HepG2 (cell line): Measurements from ENCODE around the gene RBM12. TPM values are rescaled to one million over a fixed set of nuclear protein-coding genes. Genes with fewer than 3 reads are reported as not detected.
A peak's percentile ranks its signal among the peaks of the same experiment; 100 is the strongest.

Experiments
- ASH2L ChIP-seq: fragments of 300-600, 200-600 bp; sonication (generic); IDR thresholded peaks from 2 replicates; pipeline ENCODE4 v1.7.0; 2017; ENCODE audit warnings: low read depth, mild to moderate bottlenecking, moderate library complexity, mixed read lengths, low read length; ENCODE audit not compliant: insufficient read length
- BHLHE40 ChIP-seq: IDR thresholded peaks from 2 replicates; pipeline ENCODE4 v1.6.1; 2011; ENCODE audit warnings: low read length, improper control_type of control experiment
- CCAR2 ChIP-seq: fragments of 200-400 bp; formaldehyde crosslinking; optimal IDR thresholded peaks from 2 replicates; pipeline ENCODE3; 2018; ENCODE audit warnings: low read depth, mild to moderate bottlenecking, low read length, moderate library complexity
- FOXJ3 ChIP-seq: sonication (generic); formaldehyde crosslinking; IDR thresholded peaks from 2 replicates; pipeline ENCODE4 v1.4.0; 2020; ENCODE audit warnings: missing genetic modification reagents, mild to moderate bottlenecking, borderline replicate concordance
- IRF2 ChIP-seq: IDR thresholded peaks from 2 replicates; pipeline ENCODE4 v1.6.1; 2018; ENCODE audit warnings: missing genetic modification reagents, missing compliant biosample characterization
- NONO ChIP-seq, 2 experiments: fragments of 450-650 bp in 1 of 2; sonication (generic) in 1 of 2; formaldehyde crosslinking in 1 of 2; IDR thresholded peaks in 1 of 2; conservative IDR thresholded peaks in 1 of 2; 2 replicates each; pipeline versions ENCODE4 v1.6.1 to v1.8.0; 2017 to 2022; ENCODE audit warnings: mild to moderate bottlenecking in 1 of 2, missing genetic modification reagents in 1 of 2, moderate library complexity in 1 of 2
- NR3C1 ChIP-seq: sonication (generic); formaldehyde crosslinking; IDR thresholded peaks from 2 replicates; pipeline ENCODE4 v1.4.0; 2020; ENCODE audit warnings: missing genetic modification reagents
- SP140L ChIP-seq: sonication (generic); formaldehyde crosslinking; IDR thresholded peaks from 2 replicates; pipeline ENCODE4 v1.4.0; 2020; ENCODE audit warnings: missing genetic modification reagents, borderline replicate concordance
- TP53 ChIP-seq: sonication (generic); formaldehyde crosslinking; conservative IDR thresholded peaks from 2 replicates; pipeline ENCODE4 v1.4.0; 2020; ENCODE audit warnings: missing genetic modification reagents
- ZBTB38 ChIP-seq: sonication (generic); formaldehyde crosslinking; IDR thresholded peaks from 2 replicates; pipeline ENCODE4 v1.5.1; 2020; ENCODE audit warnings: mild to moderate bottlenecking, missing genetic modification reagents
- ZFAT ChIP-seq: sonication (generic); formaldehyde crosslinking; conservative IDR thresholded peaks from 2 replicates; pipeline ENCODE4 v1.8.1; 2023; ENCODE audit warnings: missing genetic modification reagents, inconsistent platforms
- ZFP41 ChIP-seq: sonication (generic); formaldehyde crosslinking; IDR thresholded peaks from 2 replicates; pipeline ENCODE4 v1.4.0; 2020; ENCODE audit warnings: mild to moderate bottlenecking, missing genetic modification reagents, borderline replicate concordance
- ZMAT3 ChIP-seq: sonication (generic); formaldehyde crosslinking; conservative IDR thresholded peaks from 2 replicates; pipeline ENCODE4 v1.7.0; 2021; ENCODE audit warnings: missing genetic modification reagents
- ZNF747 ChIP-seq: sonication (generic); formaldehyde crosslinking; IDR thresholded peaks from 2 replicates; pipeline ENCODE4 v1.8.1; 2023; ENCODE audit warnings: missing genetic modification reagents, mild to moderate bottlenecking, borderline replicate concordance
- ZSCAN12 ChIP-seq: sonication (generic); formaldehyde crosslinking; IDR thresholded peaks from 2 replicates; pipeline ENCODE4 v1.9.0; 2021; ENCODE audit warnings: mild to moderate bottlenecking, missing genetic modification reagents
- ZSCAN21 ChIP-seq: sonication (generic); formaldehyde crosslinking; IDR thresholded peaks from 2 replicates; pipeline ENCODE4 v1.8.0; 2022; ENCODE audit warnings: mild to moderate bottlenecking, missing genetic modification reagents, moderate library complexity, borderline replicate concordance
- polyA plus RNA-seq, 8 experiments: library from polyadenylated mRNA; depleted of rRNA in 3 of 8; stranded (reverse) in 7 of 8; unstranded in 1 of 8; fragments of >200 nt; fragmentation: Illumina TruSeq in 4 of 8; extraction: Trizol in 4 of 8; gene quantifications; 2 replicates each; pipeline versions ENCODE4 v1.2.1 to v1.2.3, GENCODE V29; 2011 to 2016; ENCODE audit warnings: low read depth in 4 of 8, missing spikeins in 1 of 8, mixed read lengths in 1 of 8; ENCODE audit not compliant: insufficient read depth in 1 of 8
- total RNA-seq, 5 experiments: library from RNA; depleted of rRNA; stranded (reverse); fragments of >200 nt; fragmentation: Illumina TruSeq; extraction: Trizol; gene quantifications; 2 replicates each; pipeline ENCODE4 v1.2.3, GENCODE V29; 2016; ENCODE audit warnings: low read depth in 1 of 5
- TF ChIP-seq, protein P1 (sequence below): sonication (generic); formaldehyde crosslinking; IDR thresholded peaks from 2 replicates; pipeline ENCODE4 v1.4.0; 2020; ENCODE audit warnings: missing genetic modification reagents, mild to moderate bottlenecking, borderline replicate concordance
- TF ChIP-seq, protein P2 (sequence below): sonication (generic); formaldehyde crosslinking; IDR thresholded peaks from 2 replicates; pipeline ENCODE4 v1.5.1; 2020; ENCODE audit warnings: mild to moderate bottlenecking, missing genetic modification reagents, moderate library complexity
- TF ChIP-seq, protein P3 (sequence below): sonication (generic); formaldehyde crosslinking; IDR thresholded peaks from 2 replicates; pipeline ENCODE4 v1.5.0; 2020; ENCODE audit warnings: mild to moderate bottlenecking, missing genetic modification reagents, moderate library complexity
- TF ChIP-seq, protein P4 (sequence below): sonication (generic); formaldehyde crosslinking; IDR thresholded peaks from 2 replicates; pipeline ENCODE4 v1.9.0; 2021; ENCODE audit warnings: missing genetic modification reagents, mild to moderate bottlenecking, borderline replicate concordance

RBM12 gene
- total and polyA plus RNA-seq, 2 of the 13 experiments (the other 11 are each of a cell fraction or from before 2014, with no cell fraction given), result 97.9 to 104 TPM

DNA sequence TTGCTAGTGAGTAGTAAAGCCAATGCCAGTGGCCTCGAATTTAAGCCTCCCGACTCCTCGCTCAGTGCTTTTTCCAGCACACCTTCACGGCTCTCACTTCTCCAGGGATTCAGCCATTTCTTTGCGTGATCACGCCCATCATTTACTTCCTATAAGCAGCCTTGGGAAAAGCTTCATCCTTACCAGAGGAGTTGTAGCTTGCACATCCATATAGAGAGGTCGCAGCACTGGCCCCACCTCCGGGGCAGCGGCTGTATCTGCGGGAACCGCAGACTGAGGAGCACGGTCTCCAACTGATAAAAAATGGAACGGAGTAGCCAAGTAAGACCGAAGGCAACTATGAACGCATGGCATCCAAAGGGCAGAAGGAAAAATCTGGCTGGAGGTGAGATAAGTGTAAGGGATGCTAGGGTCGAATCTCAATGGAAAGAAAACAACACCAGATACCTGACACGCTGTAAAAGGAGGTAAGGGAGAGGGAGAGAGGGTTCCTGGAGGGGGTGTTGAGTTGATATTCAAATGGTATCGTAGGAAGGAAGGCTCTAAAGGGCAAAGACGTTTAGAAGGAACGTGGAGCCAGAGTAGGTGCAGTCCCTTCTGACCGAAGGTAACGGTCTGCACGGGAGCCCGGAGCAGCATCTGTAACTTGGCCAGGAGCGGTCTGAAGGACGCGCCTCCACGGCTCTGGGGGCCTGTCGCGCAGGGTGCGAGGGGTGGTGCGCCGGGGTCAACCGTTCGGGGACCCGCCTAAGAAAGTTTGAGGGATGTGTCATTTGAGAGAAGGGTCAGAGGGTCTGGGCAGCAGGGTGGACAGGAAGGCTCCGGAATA is 33.8 kb upstream of the RBM12 start (continued):
- TF ChIP-seq, protein P1, sequence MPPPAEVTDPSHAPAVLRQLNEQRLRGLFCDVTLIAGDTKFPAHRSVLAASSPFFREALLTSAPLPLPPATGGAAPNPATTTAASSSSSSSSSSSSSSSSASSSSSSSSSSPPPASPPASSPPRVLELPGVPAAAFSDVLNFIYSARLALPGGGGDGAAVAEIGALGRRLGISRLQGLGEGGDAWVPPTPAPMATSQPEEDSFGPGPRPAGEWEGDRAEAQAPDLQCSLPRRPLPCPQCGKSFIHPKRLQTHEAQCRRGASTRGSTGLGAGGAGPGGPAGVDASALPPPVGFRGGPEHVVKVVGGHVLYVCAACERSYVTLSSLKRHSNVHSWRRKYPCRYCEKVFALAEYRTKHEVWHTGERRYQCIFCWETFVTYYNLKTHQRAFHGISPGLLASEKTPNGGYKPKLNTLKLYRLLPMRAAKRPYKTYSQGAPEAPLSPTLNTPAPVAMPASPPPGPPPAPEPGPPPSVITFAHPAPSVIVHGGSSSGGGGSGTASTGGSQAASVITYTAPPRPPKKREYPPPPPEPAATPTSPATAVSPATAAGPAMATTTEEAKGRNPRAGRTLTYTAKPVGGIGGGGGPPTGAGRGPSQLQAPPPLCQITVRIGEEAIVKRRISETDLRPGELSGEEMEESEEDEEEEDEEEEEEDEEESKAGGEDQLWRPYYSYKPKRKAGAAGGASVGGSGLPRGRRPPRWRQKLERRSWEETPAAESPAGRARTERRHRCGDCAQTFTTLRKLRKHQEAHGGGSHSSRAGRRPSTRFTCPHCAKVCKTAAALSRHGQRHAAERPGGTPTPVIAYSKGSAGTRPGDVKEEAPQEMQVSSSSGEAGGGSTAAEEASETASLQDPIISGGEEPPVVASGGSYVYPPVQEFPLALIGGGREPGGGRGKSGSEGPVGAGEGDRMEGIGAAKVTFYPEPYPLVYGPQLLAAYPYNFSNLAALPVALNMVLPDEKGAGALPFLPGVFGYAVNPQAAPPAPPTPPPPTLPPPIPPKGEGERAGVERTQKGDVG (CRISPR knock-in tag), result no peak
- no peak for TF ChIP-seq SP140L (CRISPR knock-in tag)
- no peak for TF ChIP-seq NR3C1 (CRISPR knock-in tag)
- TF ChIP-seq ZFAT (CRISPR knock-in tag), result no peak
- TF ChIP-seq, protein P2, sequence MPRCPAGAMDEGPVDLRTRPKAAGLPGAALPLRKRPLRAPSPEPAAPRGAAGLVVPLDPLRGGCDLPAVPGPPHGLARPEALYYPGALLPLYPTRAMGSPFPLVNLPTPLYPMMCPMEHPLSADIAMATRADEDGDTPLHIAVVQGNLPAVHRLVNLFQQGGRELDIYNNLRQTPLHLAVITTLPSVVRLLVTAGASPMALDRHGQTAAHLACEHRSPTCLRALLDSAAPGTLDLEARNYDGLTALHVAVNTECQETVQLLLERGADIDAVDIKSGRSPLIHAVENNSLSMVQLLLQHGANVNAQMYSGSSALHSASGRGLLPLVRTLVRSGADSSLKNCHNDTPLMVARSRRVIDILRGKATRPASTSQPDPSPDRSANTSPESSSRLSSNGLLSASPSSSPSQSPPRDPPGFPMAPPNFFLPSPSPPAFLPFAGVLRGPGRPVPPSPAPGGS, result no peak
- no peak for TF ChIP-seq BHLHE40
- TF ChIP-seq IRF2, result no peak; the same call in 1 of the 2 replicates
- TF ChIP-seq ZBTB38, result no peak
- no peak for TF ChIP-seq ZMAT3 (CRISPR knock-in tag)
- peak; percentile 88 for TF ChIP-seq ZFP41 (CRISPR knock-in tag)
- no peak for TF ChIP-seq CCAR2
- no peak for TF ChIP-seq FOXJ3
- no peak for TF ChIP-seq ZNF747
- TF ChIP-seq, protein P3, sequence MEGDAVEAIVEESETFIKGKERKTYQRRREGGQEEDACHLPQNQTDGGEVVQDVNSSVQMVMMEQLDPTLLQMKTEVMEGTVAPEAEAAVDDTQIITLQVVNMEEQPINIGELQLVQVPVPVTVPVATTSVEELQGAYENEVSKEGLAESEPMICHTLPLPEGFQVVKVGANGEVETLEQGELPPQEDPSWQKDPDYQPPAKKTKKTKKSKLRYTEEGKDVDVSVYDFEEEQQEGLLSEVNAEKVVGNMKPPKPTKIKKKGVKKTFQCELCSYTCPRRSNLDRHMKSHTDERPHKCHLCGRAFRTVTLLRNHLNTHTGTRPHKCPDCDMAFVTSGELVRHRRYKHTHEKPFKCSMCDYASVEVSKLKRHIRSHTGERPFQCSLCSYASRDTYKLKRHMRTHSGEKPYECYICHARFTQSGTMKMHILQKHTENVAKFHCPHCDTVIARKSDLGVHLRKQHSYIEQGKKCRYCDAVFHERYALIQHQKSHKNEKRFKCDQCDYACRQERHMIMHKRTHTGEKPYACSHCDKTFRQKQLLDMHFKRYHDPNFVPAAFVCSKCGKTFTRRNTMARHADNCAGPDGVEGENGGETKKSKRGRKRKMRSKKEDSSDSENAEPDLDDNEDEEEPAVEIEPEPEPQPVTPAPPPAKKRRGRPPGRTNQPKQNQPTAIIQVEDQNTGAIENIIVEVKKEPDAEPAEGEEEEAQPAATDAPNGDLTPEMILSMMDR (CRISPR knock-in tag), result no peak
- no peak for TF ChIP-seq ZSCAN12 (CRISPR knock-in tag)
- no peak for TF ChIP-seq NONO (IDR thresholded peaks at IDR 0.05)
- TF ChIP-seq NONO (CRISPR knock-in tag; conservative IDR thresholded peaks at IDR 0.05), result no peak
- no peak; the same call in 1 of the 2 replicates for TF ChIP-seq ZSCAN21 (CRISPR knock-in tag)
- TF ChIP-seq, protein P4, sequence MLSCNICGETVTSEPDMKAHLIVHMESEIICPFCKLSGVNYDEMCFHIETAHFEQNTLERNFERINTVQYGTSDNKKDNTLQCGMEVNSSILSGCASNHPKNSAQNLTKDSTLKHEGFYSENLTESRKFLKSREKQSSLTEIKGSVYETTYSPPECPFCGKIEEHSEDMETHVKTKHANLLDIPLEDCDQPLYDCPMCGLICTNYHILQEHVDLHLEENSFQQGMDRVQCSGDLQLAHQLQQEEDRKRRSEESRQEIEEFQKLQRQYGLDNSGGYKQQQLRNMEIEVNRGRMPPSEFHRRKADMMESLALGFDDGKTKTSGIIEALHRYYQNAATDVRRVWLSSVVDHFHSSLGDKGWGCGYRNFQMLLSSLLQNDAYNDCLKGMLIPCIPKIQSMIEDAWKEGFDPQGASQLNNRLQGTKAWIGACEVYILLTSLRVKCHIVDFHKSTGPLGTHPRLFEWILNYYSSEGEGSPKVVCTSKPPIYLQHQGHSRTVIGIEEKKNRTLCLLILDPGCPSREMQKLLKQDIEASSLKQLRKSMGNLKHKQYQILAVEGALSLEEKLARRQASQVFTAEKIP (CRISPR knock-in tag), result no peak
- no peak for TF ChIP-seq ASH2L
- no peak for TF ChIP-seq TP53 (CRISPR knock-in tag)
